NOMO-1 treated with DMSO at 0.1 percent for 48 hours (cell line): ENCODE data around the gene GLB1L.
"Not testable (repeated sequence)": the region's sequence is repeated elsewhere in the genome, so short reads cannot be mapped to it uniquely, and the experiment has no call there.

Experiments used
- DNase-seq: peaks from one replicate; lab custom pipeline; 2025; ENCODE audit not compliant: unreplicated experiment; lab: John Stamatoyannopoulos, UW

The GLB1L gene

DNA sequence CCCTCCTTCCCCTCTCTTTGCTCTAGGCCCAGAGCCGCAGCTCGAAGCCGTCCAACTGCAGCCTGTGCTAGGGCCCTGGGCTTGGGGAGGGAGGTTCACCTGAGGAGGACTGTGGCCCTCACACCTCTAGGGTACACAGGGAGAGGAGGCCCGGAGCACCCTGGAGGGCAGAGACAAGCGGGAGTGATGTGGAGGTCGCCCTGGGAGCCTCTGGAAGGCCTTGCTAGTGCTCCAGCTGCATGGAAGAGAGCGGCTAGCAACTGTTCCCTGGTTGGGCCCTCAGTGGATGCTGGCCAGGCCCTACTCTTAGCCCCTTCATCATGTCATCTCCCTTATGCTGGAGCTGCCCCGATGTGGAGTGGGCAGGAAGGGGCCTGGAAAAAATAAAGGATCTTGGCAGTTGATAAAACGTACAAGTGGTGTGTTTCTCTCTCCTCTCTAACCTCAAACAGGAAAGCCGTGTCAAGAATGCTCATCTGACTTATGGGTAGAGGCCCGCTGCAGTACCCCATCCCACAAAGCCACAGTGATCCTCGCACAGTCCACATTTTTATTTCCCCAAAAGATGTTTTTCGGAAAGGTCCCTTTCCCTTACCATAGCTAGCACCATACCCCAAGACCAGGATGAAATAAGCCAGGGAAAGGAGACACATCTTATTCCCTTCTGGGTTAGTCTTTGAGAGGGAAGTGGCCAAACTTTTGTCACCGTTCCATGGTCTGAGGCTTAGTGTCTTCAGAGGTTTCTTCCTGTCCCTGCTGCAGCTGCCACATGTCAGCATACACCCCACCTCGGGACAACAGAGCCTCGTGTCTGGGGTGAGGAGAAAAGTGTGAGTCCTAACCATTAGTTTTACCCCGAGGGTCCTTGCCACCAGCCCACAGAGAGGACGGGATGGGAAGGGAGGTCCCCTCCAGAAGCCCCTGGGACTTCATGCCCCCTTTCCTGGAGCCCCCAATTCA lies 35.7 kb downstream of the GLB1L start:
- DNase-seq: no peak

- DNase-seq: no peak
Observed at GRCh38 chr2:219207884-219208740, 37.1 kb downstream of the GLB1L start.

DNA sequence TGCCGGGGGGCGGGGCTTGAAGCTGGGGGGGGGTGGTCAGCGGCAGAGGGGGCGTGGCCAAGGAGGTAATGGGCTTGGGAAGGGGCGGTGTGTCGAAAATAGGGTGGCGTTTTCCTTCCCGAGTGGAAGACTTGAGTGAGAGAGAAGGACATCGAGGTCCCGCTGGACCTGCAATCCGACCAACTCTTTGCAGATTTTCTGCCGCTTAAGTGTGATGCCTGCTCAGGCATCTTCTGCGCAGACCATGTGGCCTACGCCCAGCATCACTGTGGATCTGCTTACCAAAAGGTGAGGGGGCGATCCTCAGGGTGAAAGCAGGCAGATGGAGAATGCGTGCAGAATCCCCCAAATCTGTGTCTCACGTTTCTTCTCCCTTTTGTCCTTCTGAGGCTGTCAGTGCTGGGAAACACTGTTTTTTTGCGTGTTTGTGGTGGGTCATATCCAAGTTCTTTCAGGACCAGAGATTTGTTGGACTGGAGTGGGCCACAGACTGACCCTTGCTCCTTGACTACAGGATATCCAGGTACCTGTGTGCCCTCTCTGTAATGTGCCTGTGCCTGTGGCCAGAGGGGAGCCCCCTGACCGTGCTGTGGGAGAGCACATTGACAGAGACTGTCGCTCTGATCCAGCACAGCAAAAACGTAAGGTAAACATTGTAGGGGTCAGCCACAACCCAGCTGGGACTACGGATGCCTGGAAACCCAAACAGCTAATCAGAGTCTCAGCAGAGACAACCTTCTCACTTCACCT lies 37.9 kb downstream of the GLB1L start:
- no peak for DNase-seq

DNA sequence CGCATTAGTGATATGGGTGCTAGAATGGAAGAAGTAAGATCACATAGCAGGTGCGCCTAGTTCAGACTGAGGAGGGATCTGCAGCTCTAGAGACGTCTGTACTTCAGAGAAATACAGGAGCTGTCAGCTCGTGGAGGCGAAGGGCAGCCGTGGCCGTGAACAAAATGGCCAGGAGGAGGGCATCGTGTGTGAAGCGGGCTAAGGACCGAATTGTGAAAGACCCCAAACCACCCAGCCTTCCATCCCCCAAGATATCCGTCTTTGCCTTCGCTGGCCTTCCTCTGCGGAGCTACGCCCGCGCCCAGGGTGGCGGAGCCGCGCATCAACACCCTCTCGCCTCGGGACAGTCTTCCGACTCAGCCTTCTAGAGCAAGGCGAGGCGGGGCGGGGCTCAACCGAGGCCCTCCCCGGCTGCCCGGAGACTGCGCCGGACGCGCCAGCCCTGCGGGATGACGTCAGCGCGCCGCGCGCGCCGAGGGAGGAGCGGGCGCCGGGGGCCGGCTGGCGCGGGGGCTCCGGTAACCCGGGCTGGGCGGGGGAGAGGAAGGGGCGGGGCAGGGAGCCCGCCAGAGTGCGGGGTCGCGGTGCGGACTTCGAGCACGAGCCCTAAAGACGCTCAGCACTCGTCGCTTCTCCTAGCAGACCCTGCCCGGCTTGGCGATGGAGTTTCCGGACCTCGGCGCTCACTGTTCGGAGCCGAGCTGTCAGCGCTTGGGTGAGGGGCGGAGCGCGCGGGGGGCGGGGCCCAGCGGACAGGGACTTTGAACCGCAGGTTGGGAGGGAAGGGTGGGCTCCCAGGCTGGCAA lies 38.7 kb downstream of the GLB1L start, which contains the start of gene ZFAND2B:
ZFAND2B (plus strand) TSS at position 455 of the 806 bp plus-strand sequence; CDS start at position 661, 206 bp downstream.
- peak; percentile 94 for DNase-seq

DNA sequence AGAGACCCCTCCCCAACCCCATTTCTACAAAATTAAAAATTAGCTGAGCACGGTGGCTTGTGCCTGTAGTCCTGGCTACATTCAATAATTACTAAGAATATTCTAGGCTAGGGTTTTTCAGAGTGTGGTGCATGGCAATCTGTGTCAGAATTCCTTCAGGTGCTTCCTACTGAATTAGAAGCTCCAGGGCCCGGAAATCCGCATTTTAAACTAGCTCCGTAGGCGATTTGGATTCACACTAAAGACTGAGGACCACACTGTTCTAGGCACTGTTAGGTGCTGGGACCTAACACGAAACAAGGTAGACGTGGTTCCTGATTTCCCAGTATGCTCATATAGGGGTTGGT lies 39.3 kb downstream of the GLB1L start:
- no peak for DNase-seq

DNA sequence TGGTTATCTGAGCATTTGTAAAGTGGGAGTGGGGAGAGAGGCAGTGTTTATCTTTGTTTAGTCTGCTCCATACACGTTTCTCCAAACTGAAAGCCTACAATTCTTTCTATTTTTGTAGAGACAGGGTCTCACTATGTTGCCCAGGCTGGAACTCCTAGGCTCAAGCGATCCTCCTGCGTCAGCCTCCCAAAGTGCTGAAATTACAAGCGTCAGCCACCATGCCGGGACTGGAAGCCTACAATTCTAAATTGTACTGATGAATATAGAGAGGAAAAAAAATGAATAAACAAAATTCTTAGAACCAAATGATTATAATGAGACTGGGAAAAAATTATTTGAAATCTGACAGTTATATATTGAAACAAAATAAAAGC lies 40.1 kb downstream of the GLB1L start:
- DNase-seq: no peak

GRCh38 chr2:219204425-219205164 lies 40.6 kb downstream of the GLB1L start:
- DNase-seq: no peak

GRCh38 chr2:219201331-219201730 lies 43.9 kb downstream of the GLB1L start:
- DNase-seq: not testable (repeated sequence)

GRCh38 chr2:219200502-219201326 lies 44.5 kb downstream of the GLB1L start:
- DNase-seq: not testable (repeated sequence)

DNA sequence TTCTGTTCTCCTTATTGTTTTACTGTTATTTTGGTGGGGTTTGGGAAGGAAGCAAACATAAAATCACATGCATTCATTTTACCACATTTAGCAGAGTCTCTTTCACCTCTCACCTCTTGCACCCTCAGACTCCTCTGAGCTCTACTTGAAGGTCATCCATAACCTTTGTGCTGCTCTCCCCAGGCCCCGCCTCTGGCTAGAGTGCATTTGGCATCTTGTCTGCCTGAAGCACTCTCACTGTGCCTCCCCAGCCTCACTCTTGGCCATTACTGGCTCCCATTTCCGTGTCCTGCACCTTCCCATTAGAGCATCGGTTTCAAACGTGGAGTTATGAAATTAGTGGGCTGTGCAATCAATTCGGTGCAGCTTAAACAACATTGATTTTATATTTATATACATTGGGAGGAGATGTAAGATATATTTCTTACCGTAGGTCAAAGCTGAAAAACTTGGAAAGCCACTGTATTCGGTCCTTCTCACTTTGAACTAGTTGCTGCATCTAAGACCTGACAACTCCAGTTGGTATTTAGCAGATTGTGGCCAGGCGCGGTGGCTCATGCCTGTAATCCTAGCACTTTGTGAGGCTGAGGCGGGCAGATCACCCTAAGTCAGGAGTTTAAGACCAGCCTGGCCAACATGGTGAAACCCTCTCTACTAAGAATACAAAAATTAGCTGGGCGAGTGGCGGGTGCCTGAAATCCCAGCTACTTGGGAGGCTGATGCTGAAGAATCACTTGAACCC lies 45.6 kb downstream of the GLB1L start:
- DNase-seq: no peak

DNA sequence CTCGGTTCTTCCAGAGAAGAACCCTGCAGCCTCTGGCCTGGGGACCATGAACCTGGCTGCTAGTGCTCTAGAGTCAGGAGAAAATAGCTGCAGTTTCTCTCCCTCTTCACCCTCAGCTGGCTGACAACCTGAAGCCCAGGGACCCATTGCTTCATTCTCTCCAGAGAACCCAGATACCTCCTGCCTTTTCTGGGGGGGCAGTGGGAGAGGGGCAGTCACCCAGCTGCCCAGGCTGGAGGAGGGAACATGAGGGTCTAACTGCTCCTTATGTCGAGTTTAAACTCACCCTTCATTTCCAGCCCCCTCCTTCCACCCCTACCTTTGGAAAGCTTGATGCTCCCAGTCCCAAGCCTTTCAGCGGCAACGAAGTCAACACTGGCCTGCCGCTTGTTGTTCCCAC lies 46.3 kb downstream of the GLB1L start:
- no peak for DNase-seq

DNA sequence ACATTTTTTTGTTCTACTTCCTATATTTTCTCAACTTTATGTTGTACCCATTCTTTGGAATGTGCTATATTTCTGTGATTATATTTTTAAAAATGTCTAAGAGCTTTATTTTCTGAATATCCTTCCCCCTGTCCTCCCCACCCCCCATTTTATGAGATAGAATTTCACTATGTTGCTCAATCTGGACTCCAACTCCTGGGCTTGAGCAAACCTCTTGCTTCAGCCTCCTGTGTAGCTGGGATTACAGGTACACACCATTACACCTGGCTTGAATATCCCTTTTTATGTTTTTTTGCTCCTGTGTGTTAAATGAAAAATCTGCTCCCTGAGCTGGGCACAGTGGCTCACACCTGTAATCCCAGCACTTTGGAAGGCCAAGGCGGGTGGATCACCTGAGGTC lies 47.9 kb downstream of the GLB1L start:
- no peak for DNase-seq

DNA sequence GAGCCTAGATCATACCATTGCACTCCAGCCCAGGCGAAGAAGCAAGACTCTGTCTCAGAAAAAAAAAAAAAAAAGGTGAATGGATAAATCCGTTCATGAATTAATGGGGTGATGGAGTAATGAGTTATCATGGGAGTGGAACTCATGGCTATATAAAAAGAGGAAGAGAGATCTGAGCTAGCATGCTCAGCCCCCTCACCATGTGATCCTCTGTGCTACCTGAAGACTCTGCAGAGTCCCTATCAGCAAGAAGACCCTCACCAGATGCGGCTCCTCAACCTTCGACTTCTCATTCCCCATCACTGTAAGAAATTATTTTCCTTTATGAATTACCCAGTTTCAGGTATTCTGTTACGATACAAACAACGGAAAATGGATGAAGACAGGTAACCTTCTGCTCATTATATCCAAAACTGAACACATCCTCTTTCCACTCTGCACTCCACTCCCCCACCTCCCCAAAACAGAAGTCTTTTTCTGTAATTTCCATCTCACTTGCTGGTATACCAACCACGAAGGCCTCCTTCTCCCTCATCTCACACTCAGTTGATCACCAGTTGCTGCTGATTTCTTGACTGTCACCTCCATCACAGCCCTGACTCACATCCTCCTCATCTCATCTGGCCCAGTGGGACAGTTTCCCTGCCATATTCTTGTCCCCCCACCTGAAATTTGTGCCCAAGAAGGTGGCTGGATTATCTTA lies 58.3 kb downstream of the GLB1L start:
- DNase-seq: no peak
